Fibroblast of skin of left quadriceps (primary cell): Measurements from ENCODE around the gene ZBTB40.

Source experiments
- DNase-seq, 2 experiments: peaks; one replicate each; pipeline ENCODE4 v3.0.0-alpha.2; 2013; ENCODE audit warnings: low read depth in 2 of 2

ZBTB40 gene

GRCh38 chr1:22451702-22452480 lies at the start of gene ZBTB40:
ZBTB40 (plus strand) TSS chr1:22451851; CDS start chr1:22489949, 38,098 bp downstream.
- DNase-seq: peak; percentile 96

- no peak for DNase-seq
Measured at GRCh38 chr1:22402356-22403053, 49.1 kb upstream of the ZBTB40 start.

GRCh38 chr1:22404486-22404885 lies 47.2 kb upstream of the ZBTB40 start:
- DNase-seq: no peak

- peak in 1 of 2 experiments; percentile 31 for DNase-seq
Measured at GRCh38 chr1:22406722-22407495, 44.7 kb upstream of the ZBTB40 start.

- DNase-seq: no peak
Measured at GRCh38 chr1:22408230-22408629, 43.4 kb upstream of the ZBTB40 start.

- no peak for DNase-seq
Measured at GRCh38 chr1:22410401-22410800, 41.2 kb upstream of the ZBTB40 start.

GRCh38 chr1:22410928-22411495 lies 40.6 kb upstream of the ZBTB40 start:
- DNase-seq: no peak

GRCh38 chr1:22411589-22411988 lies 40.1 kb upstream of the ZBTB40 start:
- DNase-seq: no peak

- DNase-seq: no peak
Measured at GRCh38 chr1:22412932-22413727, 38.5 kb upstream of the ZBTB40 start.

- DNase-seq: no peak
Measured at GRCh38 chr1:22413799-22414198, 37.9 kb upstream of the ZBTB40 start.

- DNase-seq: no peak
Measured at GRCh38 chr1:22414244-22414751, 37.4 kb upstream of the ZBTB40 start.

- no peak for DNase-seq
Measured at GRCh38 chr1:22415489-22415888, 36.2 kb upstream of the ZBTB40 start.

- peak; percentile 43 to 47 for DNase-seq
Measured at GRCh38 chr1:22416555-22417454, 34.8 kb upstream of the ZBTB40 start.

- no peak for DNase-seq
Measured at GRCh38 chr1:22417466-22417865, 34.2 kb upstream of the ZBTB40 start.

GRCh38 chr1:22418312-22418711 lies 33.3 kb upstream of the ZBTB40 start:
- no peak for DNase-seq

- peak; percentile 63 to 67 for DNase-seq
Measured at GRCh38 chr1:22418933-22419382, 32.7 kb upstream of the ZBTB40 start.

- peak; percentile 33 to 41 for DNase-seq
Measured at GRCh38 chr1:22420455-22421053, 31.1 kb upstream of the ZBTB40 start.

GRCh38 chr1:22426781-22427180 lies 24.9 kb upstream of the ZBTB40 start:
- no peak for DNase-seq

GRCh38 chr1:22428672-22429071 lies 23.0 kb upstream of the ZBTB40 start:
- no peak for DNase-seq
